Activated T-helper 17 cell treated with anti-CD3 and anti-CD28 coated beads, Interleukin-2, amount 50 U/mL, for 72 hours (primary cell): ENCODE measurements around the gene ETS1. TPM values are rescaled to one million over a fixed set of nuclear protein-coding genes. Genes with fewer than 3 reads are reported as not detected.

Experiments used
- ATAC-seq: fragments of 150-1000 bp; cut with Tn5 transposase; replicated peaks from 2 replicates; pipeline ENCODE4 v1.10.0; 2021; ENCODE audit warnings: mild to moderate bottlenecking, moderate library complexity
- H3K27ac Mint-ChIP-seq: one replicate; pipeline ENCODE4 v1.8.0; 2022; ENCODE audit warnings: mixed read lengths
- H3K27me3 Mint-ChIP-seq: one replicate; pipeline ENCODE4 v1.8.0; 2022; ENCODE audit warnings: mixed read lengths
- H3K36me3 Mint-ChIP-seq: one replicate; pipeline ENCODE4 v1.8.0; 2022; ENCODE audit warnings: low read depth, mild to moderate bottlenecking, mixed read lengths
- H3K4me1 Mint-ChIP-seq: one replicate; pipeline ENCODE4 v1.8.0; 2022; ENCODE audit warnings: mixed read lengths
- H3K4me3 Mint-ChIP-seq: one replicate; pipeline ENCODE4 v1.8.0; 2022; ENCODE audit warnings: mild to moderate bottlenecking, mixed read lengths
- H3K9me3 Mint-ChIP-seq: one replicate; pipeline ENCODE4 v1.8.0; 2022; ENCODE audit warnings: mixed read lengths
- total RNA-seq, 2 donors: library from RNA; stranded (reverse); gene quantifications; one replicate each; pipeline ENCODE4 v1.2.3, GENCODE V29; 2022

Gene ETS1
- total RNA-seq, 2 donors from 2014 or later, result 309 to 471 TPM

DNA sequence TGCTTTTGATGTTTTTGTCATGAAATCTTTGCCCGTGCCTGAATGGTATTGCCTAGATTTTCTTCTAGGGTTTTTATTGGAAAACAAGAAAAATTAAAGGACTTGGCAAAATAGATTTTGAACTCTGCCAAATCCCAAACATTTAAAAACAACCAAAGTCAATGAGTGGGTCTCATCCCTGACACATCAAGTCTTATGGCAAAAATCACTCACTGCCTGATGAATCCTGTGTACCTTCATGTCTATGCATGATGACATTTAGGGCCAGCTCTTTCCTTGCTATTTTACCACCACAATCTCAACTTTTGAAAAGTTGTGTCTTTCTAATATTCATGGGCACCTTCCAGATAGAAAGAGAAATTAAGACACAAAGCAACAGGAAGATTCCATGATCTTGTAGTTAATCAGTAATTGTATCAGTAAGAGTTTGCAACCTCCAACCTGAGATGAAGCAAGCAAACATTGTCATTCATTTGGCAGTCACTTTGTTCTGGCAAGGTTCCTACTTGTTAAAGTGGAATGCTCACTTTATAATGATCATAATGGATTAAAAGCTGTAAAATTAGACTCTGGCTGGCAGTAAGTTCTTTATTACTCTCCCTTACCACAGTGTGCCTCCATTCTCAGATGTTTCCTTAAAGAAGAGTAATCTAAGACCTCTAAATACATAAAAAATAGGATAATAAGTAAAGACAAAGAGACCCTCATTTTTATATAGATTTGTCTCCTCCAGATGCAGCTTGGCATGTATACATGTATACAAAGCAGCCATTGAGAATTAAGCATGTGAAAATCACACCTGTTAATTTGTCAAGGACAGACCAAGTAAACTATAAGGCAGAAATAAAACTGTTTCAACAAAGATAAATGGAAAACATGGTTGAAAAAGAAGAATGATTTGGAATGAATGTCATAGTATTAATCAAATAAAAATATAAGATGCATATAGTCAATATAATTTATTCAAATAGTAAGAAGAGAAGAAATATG is 51.6 kb downstream of the ETS1 start:
- Mint-ChIP-seq H3K36me3 (no peaks in the 10 kb centered on the region), H3K4me1 (peaks cover 4% of the 10 kb centered on the region), H3K9me3 (no peaks in the 10 kb centered on the region), H3K4me3 (no peak overlapping the region), H3K27ac (peak overlapping the region; percentile 7), H3K27me3 (no peaks in the 10 kb centered on the region)
- ATAC-seq, result no peak

GRCh38 chr11:128533472-128533871 is 53.9 kb downstream of the ETS1 start:
- H3K4me1 Mint-ChIP-seq, result peaks cover 10% of the 10 kb centered on the region
- no peaks in the 10 kb centered on the region for H3K27me3 Mint-ChIP-seq
- H3K9me3 Mint-ChIP-seq, result no peaks in the 10 kb centered on the region
- H3K36me3 Mint-ChIP-seq, result no peaks in the 10 kb centered on the region
- no peak for ATAC-seq
- H3K4me3 Mint-ChIP-seq, result no peak overlapping the region
- no peak overlapping the region for H3K27ac Mint-ChIP-seq

DNA sequence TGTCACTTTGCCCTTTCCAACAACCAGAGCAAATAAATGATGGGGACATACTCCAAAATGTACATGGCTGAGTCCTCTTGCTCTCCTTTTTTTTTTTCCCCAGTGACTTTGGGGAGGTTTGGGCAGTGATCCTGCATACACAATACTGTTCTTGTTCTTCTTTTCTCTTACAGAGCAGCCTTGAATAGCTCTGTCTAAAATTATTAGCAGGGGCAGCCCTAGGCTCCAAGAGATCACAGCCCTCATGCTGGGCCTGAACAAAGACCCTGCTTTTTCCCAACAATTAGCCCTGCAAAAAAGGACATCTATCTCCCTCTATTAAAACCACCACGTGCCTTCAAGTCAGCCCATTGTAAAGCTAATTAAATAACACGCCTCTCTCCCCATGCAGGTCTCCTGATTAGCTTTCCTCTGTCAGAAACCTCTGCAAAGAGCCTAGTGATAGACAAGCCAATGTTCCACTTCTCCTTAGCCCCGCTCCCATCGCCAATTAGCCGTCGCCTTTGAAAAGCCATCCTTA is 54.7 kb downstream of the ETS1 start:
- no peaks in the 10 kb centered on the region for H3K36me3 Mint-ChIP-seq
- no peaks in the 10 kb centered on the region for H3K9me3 Mint-ChIP-seq
- ATAC-seq, result no peak
- H3K27ac Mint-ChIP-seq, result no peak overlapping the region
- H3K4me1 Mint-ChIP-seq, result peaks cover 18% of the 10 kb centered on the region
- H3K27me3 Mint-ChIP-seq, result no peaks in the 10 kb centered on the region
- H3K4me3 Mint-ChIP-seq, result no peak overlapping the region

DNA sequence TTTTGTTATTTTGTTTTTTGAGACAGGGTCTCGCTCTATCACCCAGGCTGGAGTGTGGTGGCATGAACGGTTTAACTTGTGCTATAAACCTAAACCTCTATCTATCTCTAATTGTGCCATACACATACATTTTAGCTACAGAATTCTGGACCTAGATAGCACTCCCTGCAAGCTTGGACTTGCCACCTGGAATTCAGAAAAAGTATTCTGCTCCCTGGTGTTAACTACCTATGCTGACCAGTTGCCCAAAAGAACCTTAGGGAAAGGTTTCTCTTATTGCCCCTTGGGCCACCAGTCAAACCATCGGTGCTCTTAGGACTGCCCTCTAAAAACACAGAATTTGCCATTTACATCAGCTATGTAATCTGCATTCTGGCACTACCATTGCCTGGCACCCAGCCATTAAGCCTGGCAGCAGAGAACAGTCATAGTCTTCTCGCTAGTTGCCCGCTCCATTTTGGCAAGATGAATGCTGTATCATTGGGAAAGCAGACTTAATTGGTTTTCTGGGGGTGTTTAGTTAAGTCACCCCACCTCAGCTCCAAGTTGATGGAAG is 55.3 kb downstream of the ETS1 start:
- Mint-ChIP-seq H3K27me3 (no peaks in the 10 kb centered on the region), H3K4me1 (peaks cover 23% of the 10 kb centered on the region), H3K9me3 (no peaks in the 10 kb centered on the region), H3K4me3 (no peak overlapping the region), H3K27ac (no peak overlapping the region), H3K36me3 (no peaks in the 10 kb centered on the region)
- no peak for ATAC-seq

DNA sequence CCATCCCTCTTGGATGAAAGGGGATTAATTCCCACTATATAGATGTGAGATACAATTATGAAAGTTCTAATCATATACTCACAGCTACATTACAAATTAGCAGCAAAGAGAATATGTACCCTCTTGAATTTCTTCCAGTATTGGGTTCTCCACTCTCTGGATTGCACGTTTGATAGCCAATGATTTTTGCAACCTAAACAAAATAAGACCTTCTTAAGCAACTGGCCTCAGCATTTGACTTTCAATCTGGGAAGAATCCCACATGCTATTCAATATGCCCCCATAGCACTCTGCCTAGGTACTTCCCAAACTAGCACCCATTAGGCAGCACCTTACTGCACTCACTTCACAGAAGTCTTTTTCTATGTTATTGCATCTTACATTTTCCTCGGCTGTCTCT is 55.8 kb downstream of the ETS1 start:
- H3K4me3 Mint-ChIP-seq, result no peak overlapping the region
- H3K4me1 Mint-ChIP-seq, result peaks cover 28% of the 10 kb centered on the region
- ATAC-seq, result no peak
- no peaks in the 10 kb centered on the region for H3K36me3 Mint-ChIP-seq
- no peaks in the 10 kb centered on the region for H3K27me3 Mint-ChIP-seq
- no peak overlapping the region for H3K27ac Mint-ChIP-seq
- no peaks in the 10 kb centered on the region for H3K9me3 Mint-ChIP-seq

DNA sequence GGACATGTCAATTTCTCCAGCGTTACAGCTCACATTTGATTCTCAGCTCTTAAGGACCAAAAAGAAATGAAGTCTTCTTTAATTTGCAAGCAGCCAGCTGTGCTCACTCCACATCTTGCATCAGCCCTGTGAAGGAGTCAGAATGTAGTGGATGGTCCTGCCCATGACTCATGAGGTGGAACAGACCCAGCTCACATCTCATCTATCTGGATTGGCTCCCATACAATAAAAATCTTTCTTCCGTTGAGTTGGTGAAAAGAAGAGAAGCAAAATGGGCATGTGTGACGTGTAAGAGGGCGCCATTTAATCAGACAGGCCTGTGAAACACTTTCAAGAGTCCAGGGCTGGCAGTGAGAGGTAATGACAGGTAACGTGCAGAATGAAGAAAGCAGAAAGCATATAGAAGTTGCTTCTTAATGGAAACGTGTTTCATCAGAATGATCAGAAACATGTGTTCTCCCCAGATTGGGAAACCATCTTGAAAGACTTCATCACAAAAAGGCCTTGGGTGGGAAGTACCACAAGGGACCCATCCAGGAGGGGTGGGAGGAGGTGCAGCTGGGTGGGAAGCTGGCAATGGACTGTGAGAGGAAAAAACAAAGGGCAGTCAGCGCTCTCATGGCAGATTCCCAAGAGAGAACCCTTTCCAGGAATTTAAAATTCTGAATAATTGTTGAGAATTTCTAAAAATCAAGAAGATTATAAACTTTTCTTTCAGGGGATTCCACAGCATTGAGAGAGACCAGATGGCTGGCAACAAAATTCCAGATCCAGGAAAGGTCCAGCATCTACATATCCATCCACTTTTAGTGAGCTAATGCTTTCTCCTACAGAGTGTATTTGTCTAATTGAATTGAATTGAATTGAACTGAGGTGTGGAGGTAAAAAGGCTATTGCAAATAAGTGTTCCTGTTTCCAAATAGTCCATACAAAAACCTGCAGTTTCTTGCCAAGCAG is 57.0 kb downstream of the ETS1 start:
- Mint-ChIP-seq H3K9me3 (no peaks in the 10 kb centered on the region), H3K36me3 (no peaks in the 10 kb centered on the region), H3K4me1 (peaks cover 39% of the 10 kb centered on the region), H3K27me3 (no peaks in the 10 kb centered on the region), H3K27ac (no peak overlapping the region), H3K4me3 (no peak overlapping the region)
- ATAC-seq, result no peak

DNA sequence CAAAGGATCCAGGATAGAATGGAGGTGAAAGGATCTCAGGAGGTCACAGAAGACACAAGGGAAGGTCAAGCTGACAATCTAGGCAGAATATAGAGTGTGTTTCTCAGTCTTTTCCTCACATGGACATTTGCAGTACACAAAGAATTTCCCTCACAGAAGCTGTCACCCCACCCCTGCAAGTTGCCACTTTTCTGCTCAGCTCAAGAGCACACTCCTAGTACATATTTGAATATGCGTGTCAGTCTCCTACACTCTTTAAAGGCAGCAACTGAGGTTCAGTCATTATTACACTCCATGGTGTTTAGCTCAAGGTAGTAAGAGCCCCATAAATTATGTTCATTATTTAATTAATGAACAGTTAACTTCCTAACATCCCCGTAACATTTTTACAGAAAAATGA is 59.1 kb downstream of the ETS1 start:
- Mint-ChIP-seq H3K9me3 (no peaks in the 10 kb centered on the region), H3K4me3 (peak overlapping the region; percentile 99), H3K27me3 (no peaks in the 10 kb centered on the region), H3K4me1 (peaks cover 48% of the 10 kb centered on the region), H3K27ac (peak overlapping the region; percentile 100), H3K36me3 (peaks cover 8% of the 10 kb centered on the region)
- ATAC-seq, result peak; percentile 15

DNA sequence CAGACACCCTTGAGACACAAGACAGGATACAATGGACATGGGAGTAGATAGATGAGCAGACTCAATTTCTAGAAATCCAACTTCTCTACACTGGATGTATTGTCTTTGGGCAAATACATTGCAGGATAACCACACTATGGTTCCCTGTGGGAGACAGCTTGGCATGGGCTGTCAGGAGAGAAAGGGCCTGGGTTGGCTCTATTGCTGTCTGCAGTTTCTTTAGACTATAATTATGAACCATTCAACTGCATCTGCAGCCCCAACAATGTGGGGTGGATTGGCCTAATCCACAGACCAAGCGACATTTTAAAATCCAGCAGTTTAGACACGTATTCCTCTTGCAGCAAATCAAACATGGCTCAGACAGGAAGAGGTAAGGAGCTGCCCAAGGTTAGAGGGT is 60.3 kb downstream of the ETS1 start:
- H3K4me1 Mint-ChIP-seq, result peaks cover 53% of the 10 kb centered on the region
- no peaks in the 10 kb centered on the region for H3K27me3 Mint-ChIP-seq
- H3K9me3 Mint-ChIP-seq, result no peaks in the 10 kb centered on the region

DNA sequence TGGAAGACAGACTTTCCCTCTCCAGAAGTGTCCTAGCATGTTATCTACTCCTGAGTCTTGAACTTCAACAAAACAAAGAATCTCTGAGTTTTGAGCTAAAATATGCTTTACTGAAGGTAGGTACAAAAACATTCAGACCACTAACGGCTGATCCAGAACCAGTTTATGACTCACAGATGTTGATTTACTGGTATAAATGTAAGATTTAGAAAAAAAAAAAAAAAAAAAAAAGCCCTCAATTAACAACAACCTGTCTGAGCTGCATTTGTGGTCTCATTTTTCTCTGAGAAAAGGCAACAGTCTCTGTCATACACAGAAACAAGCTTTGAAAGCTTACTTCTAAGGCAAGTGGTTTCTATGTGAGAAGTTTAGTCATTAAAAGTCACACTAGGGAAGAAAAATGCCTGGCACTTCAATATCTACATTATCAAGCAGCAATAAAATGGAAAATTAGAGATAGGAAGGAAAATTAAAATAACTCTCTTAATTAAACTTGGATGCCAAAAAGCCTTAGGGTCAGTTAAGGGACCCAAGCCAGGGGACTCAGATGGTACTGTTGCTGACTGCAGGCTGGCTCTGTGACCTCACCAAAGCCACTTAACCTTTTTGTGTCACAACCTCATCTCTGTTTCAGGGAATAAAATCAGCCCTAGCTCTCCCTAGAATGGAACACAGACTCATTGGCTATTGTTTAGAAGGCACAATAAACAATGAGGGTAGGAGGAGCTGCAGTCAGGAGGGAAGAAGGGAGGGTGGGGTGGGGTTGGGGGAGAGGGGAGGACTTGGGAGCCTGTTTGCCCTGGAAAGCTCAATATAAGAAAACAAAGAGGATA is 61.7 kb downstream of the ETS1 start:
- peak; percentile 58 for ATAC-seq
- Mint-ChIP-seq H3K36me3 (peaks cover 35% of the 10 kb centered on the region), H3K4me1 (peaks cover 53% of the 10 kb centered on the region), H3K27me3 (no peaks in the 10 kb centered on the region), H3K27ac (peak overlapping the region; percentile 100), H3K9me3 (no peaks in the 10 kb centered on the region), H3K4me3 (peak overlapping the region; percentile 99)

More for the DNA sequence above, 60.3 kb downstream of the ETS1 start:
- H3K27ac Mint-ChIP-seq, result peak overlapping the region; percentile 100
- H3K36me3 Mint-ChIP-seq, result peaks cover 21% of the 10 kb centered on the region
- H3K4me3 Mint-ChIP-seq, result peak overlapping the region; percentile 99
- no peak for ATAC-seq

GRCh38 chr11:128524172-128524571 is 63.2 kb downstream of the ETS1 start:
- H3K27me3 Mint-ChIP-seq, result no peaks in the 10 kb centered on the region
- H3K9me3 Mint-ChIP-seq, result no peaks in the 10 kb centered on the region
- no peak for ATAC-seq
- peak overlapping the region; percentile 99 for H3K4me3 Mint-ChIP-seq
- peak overlapping the region; percentile 100 for H3K27ac Mint-ChIP-seq
- peaks cover 51% of the 10 kb centered on the region for H3K4me1 Mint-ChIP-seq
- H3K36me3 Mint-ChIP-seq, result peaks cover 50% of the 10 kb centered on the region

GRCh38 chr11:128523641-128524040 is 63.7 kb downstream of the ETS1 start:
- H3K36me3 Mint-ChIP-seq, result peaks cover 55% of the 10 kb centered on the region
- H3K27me3 Mint-ChIP-seq, result no peaks in the 10 kb centered on the region
- no peaks in the 10 kb centered on the region for H3K9me3 Mint-ChIP-seq
- peak overlapping the region; percentile 100 for H3K27ac Mint-ChIP-seq
- H3K4me3 Mint-ChIP-seq, result peak overlapping the region; percentile 99
- H3K4me1 Mint-ChIP-seq, result peaks cover 48% of the 10 kb centered on the region
- ATAC-seq, result no peak

DNA sequence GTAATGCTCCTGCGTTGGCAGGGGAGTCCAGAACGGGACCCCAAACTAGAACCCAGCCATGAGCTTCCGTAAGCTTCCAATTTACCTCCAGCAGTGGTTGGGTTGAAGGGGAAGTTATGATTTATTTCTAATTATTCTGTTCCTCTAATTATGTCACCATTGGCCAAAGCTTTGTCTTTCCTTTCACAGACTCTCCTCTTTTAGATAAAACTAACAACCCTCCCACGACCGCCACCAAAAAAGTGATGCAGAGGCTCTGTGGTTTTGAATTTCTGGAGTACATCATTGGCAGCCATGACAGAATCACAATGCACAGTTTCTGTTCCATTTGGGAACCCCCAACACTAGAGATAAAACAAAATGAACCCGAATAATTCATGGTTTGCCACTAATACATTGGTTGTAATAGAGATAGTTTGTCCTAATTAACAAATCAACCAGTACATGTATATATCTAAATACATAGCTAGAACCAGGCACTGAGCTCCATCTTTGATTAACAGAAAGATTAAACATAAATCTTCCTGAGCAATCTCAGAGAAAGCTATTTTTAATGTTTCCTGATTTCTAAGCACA is 64.3 kb downstream of the ETS1 start:
- H3K9me3 Mint-ChIP-seq, result no peaks in the 10 kb centered on the region
- H3K4me3 Mint-ChIP-seq, result peak overlapping the region; percentile 99
- peaks cover 46% of the 10 kb centered on the region for H3K4me1 Mint-ChIP-seq
- no peaks in the 10 kb centered on the region for H3K27me3 Mint-ChIP-seq
- H3K27ac Mint-ChIP-seq, result peak overlapping the region; percentile 100
- ATAC-seq, result peak; percentile 25
- peaks cover 61% of the 10 kb centered on the region for H3K36me3 Mint-ChIP-seq
